NCI-H524 treated with DMSO at 0.1 percent for 48 hours (cell line): ENCODE measurements around the gene CD248.
"Not testable (repeated sequence)": the region's sequence is repeated elsewhere in the genome, so short reads cannot be mapped to it uniquely, and the experiment has no call there.

Experiments
- DNase-seq: peaks from one replicate; lab custom pipeline; 2025; lab: John Stamatoyannopoulos, UW

The CD248 gene

GRCh38 chr11:66276619-66277018 lies 40.2 kb downstream of the CD248 start:
- DNase-seq: not testable (repeated sequence)

- DNase-seq: no peak
These were observed 40.7 kb downstream of the CD248 start for GRCh38 chr11:66275984-66276612.

DNA sequence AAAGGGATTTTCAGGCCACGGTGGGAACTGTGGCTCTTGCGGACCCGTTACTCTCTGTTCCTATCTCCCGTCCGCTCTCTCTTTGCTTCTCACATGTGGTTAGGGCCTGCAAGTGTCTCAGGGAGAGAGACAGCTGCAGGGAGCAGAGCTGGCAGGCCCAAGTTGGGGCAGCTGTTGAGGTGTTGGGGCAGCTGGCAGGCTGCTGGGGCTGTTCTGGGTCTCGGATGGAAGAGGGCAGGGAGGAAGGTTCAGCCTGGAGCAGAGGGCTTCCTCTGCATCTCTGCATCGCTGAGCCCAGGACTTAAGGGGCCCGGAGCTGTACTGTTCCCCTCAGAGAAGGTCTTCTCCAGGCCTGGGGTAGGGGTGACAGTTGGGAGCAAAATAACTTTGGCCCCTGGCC lies 41.4 kb downstream of the CD248 start:
- no peak for DNase-seq

DNA sequence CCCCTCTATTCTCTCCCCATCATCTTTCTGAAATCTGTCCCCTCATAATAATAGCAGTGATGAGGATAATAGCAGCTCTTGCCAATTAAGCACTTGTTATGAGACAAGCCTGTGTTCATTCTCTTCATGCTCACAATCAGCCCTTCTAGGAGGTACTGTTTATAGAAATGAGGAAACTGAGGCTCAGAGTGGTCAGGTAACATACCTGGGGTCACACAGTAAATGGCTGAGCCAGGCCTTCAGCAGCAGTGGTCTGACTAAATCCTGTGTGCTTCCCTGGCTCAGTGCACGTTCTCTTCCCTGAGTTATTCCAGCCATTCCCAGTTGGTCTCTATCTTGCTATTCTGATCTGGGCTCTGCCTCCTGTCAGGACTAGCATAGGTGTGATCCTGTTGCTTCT lies 42.6 kb downstream of the CD248 start:
- no peak for DNase-seq

GRCh38 chr11:66272596-66272995 lies 44.2 kb downstream of the CD248 start:
- DNase-seq: no peak

DNA sequence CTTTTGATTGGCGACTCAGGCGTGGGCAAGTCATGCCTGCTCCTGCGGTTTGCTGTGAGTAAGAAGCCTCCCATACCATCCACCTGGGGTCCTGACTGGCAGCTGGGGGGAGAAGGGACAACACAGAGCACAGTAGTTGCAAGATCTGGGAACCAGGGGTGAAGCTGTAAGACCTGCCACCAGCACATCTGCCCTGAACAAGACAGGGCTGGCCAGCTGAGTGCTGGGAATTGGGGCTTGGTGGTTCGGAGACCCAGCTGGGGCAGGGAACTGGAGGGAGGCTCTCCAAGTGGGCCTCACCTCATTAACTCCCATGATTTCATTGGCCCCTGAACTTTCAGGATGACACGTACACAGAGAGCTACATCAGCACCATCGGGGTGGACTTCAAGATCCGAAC lies 45.0 kb downstream of the CD248 start:
- no peak for DNase-seq

- no peak for DNase-seq
These were observed 47.6 kb downstream of the CD248 start for GRCh38 chr11:66268952-66269905.

DNA sequence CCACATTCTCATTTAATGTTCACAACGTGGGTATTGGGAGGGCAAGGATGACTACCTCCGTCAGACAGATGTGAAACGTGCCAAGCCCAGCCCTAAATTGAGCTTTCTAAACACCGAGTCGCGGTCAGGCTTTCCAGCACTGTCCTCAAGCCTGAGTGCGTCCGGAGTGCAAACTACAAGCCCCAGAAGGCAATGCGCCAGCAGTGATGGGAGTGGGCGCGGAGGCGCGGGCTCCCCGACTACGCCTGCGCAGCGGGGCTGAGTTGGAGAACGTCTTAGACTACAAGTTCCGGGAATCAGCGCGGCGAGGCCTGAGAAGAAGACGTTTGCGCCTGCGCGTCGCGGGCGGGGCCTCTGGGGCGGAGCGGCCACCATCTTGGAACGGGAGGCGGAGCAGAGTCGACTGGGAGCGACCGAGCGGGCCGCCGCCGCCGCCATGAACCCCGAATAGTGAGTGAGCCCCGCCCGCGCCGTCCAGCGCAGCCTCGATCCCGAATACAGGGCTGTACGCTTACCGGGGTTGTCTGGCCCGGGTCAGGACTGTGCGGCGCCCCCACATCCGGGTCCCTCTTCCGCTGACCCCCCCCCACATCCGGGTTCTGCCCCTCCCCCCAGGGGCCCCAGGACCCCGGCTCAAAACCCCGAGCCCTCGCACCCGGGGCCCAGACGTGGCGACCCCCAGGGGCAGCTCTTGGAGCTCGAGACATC lies 48.4 kb downstream of the CD248 start, which contains the start of gene RAB1B:
RAB1B (plus strand) TSS at position 396 of the 708 bp plus-strand sequence; CDS start at position 437, 41 bp downstream.
- DNase-seq: peak; percentile 81

DNA sequence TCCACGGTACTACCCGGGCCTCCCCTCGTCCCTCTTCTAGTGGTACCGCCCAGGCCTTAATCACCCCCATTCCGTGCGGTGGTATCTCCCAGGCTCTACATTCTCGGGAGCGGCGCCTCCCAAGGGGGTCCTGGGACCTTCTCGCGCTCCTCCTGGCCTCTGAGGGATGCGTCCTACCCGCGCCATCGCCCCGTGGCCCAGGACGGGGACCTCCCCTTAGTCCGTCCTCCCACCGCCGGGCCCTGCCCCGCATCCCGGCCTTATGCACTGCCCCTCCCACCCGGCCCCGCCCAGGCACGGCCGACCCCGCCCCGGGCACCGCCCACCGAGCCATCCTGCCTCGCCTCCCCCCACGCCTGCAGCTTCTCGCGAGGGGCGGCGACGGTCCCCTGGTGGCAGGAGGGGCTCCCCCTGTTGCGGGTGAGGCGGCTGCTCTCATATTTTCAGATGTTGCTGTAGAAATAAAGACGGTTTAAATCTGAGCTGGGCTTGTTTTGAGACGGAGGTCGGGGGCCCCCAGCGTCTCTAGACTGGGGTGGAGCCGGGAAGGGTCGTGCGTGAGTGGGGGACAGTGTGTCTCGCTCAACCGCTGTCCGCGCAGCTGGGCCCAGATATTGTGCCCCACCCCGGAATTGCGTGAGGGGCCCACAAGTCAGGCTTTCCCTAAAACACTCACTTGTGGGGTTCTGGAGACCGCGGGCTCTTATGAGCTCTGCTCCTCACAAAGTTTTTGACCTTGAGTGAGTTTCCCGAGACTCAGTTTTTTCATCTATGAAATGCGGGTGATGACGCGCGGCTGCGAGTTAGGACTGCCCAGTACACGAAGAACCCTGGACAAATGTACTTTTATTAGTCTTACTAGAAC lies 49.2 kb downstream of the CD248 start:
- DNase-seq: no peak

- no peak for DNase-seq
These were observed 49.8 kb downstream of the CD248 start for GRCh38 chr11:66267039-66267378.

GRCh38 chr11:66266378-66267038 lies 50.3 kb downstream of the CD248 start:
- DNase-seq: no peak

DNA sequence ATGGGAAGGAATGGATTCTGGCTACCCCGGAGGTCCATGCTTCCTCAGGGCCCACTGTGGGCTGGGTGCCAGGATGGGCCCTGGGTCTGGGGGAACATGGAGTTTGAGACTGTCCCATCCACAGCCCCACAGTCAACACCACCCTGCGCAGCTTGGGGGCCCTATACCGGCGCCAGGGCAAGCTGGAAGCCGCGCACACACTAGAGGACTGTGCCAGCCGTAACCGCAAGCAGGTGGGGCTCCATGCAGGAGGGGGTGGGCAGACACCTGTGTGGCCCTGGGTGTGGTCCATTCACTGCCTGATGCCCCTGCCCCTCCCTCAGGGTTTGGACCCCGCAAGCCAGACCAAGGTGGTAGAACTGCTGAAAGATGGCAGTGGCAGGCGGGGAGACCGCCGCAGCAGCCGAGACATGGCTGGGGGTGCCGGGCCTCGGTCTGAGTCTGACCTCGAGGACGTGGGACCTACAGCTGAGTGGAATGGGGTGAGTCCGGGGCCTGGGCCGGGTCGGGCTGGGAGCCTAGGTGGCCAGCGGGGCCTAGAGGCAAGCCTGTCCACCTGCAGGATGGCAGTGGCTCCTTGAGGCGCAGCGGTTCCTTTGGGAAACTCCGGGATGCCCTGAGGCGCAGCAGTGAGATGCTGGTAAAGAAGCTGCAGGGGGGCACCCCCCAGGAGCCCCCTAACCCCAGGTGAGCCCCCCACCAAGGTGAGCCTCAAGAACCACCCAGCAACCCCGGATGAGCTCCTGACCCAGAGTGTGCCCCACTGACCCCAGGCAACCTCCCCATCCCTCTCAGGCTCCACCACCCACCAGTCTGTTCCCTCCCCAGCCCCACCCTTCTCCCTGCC lies 51.1 kb downstream of the CD248 start:
- DNase-seq: no peak

GRCh38 chr11:66264914-66265313 lies 51.9 kb downstream of the CD248 start:
- no peak for DNase-seq
